Choroid plexus epithelial cell (primary cell): ENCODE results near the gene ALG6.

Experiments used
- DNase-seq: peaks from one replicate; pipeline ENCODE4 v3.0.0-alpha.2; 2010; ENCODE audit warnings: low read depth
- H3K4me3 ChIP-seq: 2 replicates; pipeline ENCODE4 v1.5.1; 2011; ENCODE audit warnings: low read depth, mild to moderate bottlenecking, control low read depth, low read length, moderate library complexity
- TF ChIP-seq, protein P1 (sequence below): conservative IDR thresholded peaks from 2 replicates; pipeline ENCODE4 v1.5.1; 2011; ENCODE audit warnings: low read depth, mild to moderate bottlenecking, control low read depth, inconsistent platforms, low read length, moderate library complexity

The ALG6 gene

DNA sequence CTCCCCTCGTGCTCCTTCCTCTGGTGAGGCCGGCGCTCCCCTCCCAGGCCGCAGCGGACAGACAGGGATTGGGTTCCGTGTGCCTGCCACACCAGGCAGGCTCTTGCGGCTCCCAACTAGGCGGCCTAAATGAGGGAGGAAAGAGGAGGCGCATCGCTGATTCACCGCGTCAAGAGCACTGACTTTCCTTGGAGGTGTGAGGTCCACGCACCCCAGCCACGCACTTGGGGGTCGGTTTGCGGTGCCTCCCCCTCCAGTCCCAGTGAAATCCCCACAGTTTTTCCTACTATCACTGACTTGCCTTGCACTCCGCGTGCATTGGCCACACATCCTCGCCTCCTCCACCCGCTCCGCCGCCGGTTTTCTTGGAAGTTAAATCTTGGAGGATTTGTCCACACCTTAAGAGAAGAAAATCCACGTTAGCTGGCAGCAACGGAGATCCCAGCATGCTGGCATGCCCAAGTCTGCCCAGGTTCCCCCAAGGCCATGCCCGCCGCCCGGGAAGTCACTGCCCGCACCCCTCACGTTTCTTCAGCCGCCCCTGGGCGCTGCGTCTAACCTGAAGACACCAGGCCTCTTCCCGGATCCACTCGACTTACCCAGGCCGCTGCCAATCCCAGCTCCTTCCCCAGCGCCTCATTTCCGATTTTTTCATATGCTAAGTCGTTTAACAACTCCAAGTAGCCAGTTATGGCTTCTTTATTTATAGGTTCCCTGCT is 46.2 kb upstream of the ALG6 start:
- no peak for DNase-seq
- no peak overlapping the region for H3K4me3 ChIP-seq
- TF ChIP-seq, protein P1, sequence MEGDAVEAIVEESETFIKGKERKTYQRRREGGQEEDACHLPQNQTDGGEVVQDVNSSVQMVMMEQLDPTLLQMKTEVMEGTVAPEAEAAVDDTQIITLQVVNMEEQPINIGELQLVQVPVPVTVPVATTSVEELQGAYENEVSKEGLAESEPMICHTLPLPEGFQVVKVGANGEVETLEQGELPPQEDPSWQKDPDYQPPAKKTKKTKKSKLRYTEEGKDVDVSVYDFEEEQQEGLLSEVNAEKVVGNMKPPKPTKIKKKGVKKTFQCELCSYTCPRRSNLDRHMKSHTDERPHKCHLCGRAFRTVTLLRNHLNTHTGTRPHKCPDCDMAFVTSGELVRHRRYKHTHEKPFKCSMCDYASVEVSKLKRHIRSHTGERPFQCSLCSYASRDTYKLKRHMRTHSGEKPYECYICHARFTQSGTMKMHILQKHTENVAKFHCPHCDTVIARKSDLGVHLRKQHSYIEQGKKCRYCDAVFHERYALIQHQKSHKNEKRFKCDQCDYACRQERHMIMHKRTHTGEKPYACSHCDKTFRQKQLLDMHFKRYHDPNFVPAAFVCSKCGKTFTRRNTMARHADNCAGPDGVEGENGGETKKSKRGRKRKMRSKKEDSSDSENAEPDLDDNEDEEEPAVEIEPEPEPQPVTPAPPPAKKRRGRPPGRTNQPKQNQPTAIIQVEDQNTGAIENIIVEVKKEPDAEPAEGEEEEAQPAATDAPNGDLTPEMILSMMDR = no peak

DNA sequence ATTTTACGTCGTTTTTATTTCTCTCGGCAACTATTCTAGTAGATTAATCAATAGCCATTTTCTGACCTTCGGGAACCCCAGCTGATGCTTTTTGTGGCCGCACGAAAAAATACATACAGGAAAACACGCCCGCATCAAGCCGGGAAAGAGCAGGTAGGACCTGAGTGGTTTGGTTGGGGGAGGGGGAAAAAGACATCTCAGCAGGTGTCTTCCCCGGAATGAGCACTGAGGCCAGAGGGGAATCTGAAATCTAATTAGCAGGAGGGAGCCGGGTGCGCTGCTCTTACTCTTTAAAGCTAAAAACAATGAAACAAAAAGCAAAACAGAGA is 45.7 kb upstream of the ALG6 start:
- no peak for DNase-seq
- no peak overlapping the region for H3K4me3 ChIP-seq
- TF ChIP-seq, protein P1 = no peak

DNA sequence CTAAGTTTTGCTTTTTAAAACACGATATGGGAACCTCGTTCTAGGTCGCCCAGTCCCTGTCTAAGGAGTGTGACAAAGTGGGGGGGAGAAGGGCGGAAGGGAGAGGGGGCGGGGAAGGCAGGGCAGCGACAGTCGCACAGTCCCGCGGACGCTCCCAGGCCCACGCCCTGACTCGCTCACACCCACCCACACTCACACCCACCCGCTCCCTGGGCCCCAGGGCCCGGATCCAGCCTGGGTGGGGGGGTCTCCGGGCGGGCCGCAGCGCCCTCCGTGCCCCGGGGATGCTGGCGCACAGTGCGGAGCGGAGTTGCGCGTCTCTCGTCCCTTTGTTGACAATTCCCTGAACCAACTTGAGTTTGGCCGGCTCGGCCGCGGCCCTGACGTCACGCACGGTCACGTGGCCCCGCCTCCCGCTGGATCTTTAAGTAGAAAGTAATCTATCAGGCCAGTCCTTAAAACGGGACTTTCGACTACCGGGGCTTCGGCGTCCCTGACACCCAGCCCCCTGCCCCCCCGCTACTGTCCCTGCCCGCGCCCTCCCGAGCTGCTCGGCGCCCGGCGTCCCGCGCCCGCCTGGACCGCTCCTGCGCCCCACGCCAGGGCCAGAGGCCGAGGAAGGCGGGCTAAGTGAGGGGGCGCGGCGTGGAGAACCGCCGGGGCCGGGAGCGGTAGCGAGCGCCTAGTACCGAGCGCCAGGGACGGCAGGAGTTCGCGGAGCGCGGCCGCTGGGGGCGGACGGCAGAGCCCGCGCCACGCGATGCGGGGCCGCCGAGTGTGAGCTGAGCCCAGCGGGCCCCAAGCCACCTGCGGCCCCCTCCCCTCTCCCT is 45.1 kb upstream of the ALG6 start, which contains the start of gene FOXD3:
TSS of gene FOXD3 (plus strand) at position 454 of the 830 bp plus-strand sequence. CDS start 492 bp downstream, outside the sequence.
- no peak for DNase-seq
- H3K4me3 ChIP-seq = peak within 1 kb of the TSS; percentile 38
- TF ChIP-seq, protein P1 = no peak

DNA sequence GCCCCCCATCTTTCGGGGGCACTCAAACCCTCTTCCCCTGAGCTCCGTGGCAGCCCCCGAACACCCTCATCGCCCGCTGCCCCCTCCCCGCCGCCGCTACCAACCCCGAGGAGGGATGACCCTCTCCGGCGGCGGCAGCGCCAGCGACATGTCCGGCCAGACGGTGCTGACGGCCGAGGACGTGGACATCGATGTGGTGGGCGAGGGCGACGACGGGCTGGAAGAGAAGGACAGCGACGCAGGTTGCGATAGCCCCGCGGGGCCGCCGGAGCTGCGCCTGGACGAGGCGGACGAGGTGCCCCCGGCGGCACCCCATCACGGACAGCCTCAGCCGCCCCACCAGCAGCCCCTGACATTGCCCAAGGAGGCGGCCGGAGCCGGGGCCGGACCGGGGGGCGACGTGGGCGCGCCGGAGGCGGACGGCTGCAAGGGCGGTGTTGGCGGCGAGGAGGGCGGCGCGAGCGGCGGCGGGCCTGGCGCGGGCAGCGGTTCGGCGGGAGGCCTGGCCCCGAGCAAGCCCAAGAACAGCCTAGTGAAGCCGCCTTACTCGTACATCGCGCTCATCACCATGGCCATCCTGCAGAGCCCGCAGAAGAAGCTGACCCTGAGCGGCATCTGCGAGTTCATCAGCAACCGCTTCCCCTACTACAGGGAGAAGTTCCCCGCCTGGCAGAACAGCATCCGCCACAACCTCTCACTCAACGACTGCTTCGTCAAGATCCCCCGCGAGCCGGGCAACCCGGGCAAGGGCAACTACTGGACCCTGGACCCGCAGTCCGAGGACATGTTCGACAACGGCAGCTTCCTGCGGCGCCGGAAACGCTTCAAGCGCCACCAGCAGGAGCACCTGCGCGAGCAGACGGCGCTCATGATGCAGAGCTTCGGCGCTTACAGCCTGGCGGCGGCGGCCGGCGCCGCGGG is 44.2 kb upstream of the ALG6 start:
- H3K4me3 ChIP-seq = no peak overlapping the region
- DNase-seq = peak; percentile 31
- TF ChIP-seq, protein P1 = no peak

DNA sequence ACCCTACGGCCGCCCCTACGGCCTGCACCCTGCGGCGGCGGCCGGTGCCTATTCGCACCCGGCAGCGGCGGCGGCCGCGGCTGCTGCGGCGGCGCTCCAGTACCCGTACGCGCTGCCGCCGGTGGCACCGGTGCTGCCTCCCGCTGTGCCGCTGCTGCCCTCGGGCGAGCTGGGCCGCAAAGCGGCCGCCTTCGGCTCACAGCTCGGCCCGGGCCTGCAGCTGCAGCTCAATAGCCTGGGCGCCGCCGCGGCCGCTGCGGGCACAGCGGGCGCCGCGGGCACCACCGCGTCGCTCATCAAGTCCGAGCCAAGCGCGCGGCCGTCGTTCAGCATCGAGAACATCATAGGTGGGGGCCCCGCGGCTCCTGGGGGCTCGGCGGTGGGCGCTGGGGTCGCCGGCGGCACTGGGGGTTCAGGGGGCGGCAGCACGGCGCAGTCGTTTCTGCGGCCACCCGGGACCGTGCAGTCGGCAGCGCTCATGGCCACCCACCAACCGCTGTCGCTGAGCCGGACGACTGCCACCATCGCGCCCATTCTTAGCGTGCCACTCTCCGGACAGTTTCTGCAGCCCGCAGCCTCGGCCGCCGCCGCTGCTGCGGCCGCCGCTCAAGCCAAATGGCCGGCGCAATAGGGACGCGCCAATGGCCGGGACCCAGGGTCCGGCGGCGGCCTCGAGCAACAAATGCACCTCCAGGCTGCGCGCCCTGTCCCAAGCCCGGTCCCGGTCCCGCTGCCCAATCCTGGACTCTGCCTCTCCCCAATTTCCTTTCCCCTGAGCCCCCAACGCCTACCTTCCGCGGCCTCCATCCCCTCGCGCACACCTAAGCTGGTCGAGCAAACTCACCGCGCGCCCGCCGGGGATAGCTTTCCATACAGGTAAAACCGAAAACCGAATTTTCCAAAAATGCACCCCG is 43.3 kb upstream of the ALG6 start:
- H3K4me3 ChIP-seq = no peak overlapping the region
- TF ChIP-seq, protein P1 = no peak
- no peak for DNase-seq

DNA sequence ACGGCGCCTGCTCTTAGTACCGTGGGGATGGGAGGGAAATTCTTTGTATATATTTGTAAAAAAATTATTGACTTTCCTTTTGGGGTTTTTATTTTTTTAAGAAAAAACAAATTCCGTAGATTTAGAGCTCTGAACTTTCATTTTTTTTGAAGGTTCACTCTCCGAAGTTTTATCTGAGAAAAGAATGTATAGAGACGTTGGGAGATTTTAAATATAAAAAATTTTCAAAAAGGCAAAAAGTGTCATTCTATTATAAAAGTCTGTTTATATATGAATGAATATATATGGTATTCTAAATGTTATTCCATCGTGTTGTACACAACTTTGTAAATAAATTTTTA is 42.7 kb upstream of the ALG6 start:
- no peak overlapping the region for H3K4me3 ChIP-seq
- TF ChIP-seq, protein P1 = no peak
- DNase-seq = no peak
